Mesothelial cell of epicardium (in vitro differentiated cells): ENCODE data around the gene BMAL1. TPM values are rescaled to one million over a fixed set of nuclear protein-coding genes. Genes with fewer than 3 reads are reported as not detected.

Source experiments
- DNase-seq, 2 experiments: peaks; one replicate each; pipeline ENCODE4 v3.0.0; 2021; ENCODE audit warnings: low spot score in 2 of 2; ENCODE audit not compliant: unreplicated experiment in 2 of 2
- H3K27ac Mint-ChIP-seq: 2 replicates; pipeline ENCODE4 v1.8.0; 2021; ENCODE audit warnings: mixed read lengths
- H3K27me3 Mint-ChIP-seq: 2 replicates; pipeline ENCODE4 v1.8.0; 2021; ENCODE audit warnings: low read depth, mixed read lengths
- H3K36me3 Mint-ChIP-seq: 2 replicates; pipeline ENCODE4 v1.8.0; 2021; ENCODE audit warnings: mixed read lengths
- H3K4me1 Mint-ChIP-seq: 2 replicates; pipeline ENCODE4 v1.8.0; 2021; ENCODE audit warnings: mixed read lengths
- H3K4me3 Mint-ChIP-seq: 2 replicates; pipeline ENCODE4 v1.8.0; 2021; ENCODE audit warnings: mild to moderate bottlenecking, moderate library complexity, mixed read lengths
- H3K9me3 Mint-ChIP-seq: 2 replicates; pipeline ENCODE4 v1.8.0; 2021; ENCODE audit warnings: mixed read lengths
- total RNA-seq: library from RNA; stranded (reverse); gene quantifications from 3 replicates; pipeline ENCODE4 v1.2.1, GENCODE V29; 2021
- TF ChIP-seq, protein P1 (sequence below): fragments of 200-600 bp; sonication (generic); IDR thresholded peaks from one replicate; pipeline ENCODE4 v1.5.0; 2021; ENCODE audit warnings: antibody characterized with exemption; ENCODE audit not compliant: unreplicated experiment

BMAL1 gene
- total RNA-seq, 1 donor from 2014 or later, result 6.7 TPM

- no peaks in the 10 kb centered on the region for H3K36me3 Mint-ChIP-seq
- no peak overlapping the region for H3K4me3 Mint-ChIP-seq
- H3K27me3 Mint-ChIP-seq, result peaks cover 33% of the 10 kb centered on the region
- H3K9me3 Mint-ChIP-seq, result no peaks in the 10 kb centered on the region
- H3K4me1 Mint-ChIP-seq, result no peaks in the 10 kb centered on the region
- TF ChIP-seq, protein P1, sequence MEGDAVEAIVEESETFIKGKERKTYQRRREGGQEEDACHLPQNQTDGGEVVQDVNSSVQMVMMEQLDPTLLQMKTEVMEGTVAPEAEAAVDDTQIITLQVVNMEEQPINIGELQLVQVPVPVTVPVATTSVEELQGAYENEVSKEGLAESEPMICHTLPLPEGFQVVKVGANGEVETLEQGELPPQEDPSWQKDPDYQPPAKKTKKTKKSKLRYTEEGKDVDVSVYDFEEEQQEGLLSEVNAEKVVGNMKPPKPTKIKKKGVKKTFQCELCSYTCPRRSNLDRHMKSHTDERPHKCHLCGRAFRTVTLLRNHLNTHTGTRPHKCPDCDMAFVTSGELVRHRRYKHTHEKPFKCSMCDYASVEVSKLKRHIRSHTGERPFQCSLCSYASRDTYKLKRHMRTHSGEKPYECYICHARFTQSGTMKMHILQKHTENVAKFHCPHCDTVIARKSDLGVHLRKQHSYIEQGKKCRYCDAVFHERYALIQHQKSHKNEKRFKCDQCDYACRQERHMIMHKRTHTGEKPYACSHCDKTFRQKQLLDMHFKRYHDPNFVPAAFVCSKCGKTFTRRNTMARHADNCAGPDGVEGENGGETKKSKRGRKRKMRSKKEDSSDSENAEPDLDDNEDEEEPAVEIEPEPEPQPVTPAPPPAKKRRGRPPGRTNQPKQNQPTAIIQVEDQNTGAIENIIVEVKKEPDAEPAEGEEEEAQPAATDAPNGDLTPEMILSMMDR, result no peak
- no peak for DNase-seq
- no peak overlapping the region for H3K27ac Mint-ChIP-seq
Observed at GRCh38 chr11:13247606-13248296, 29.8 kb upstream of the BMAL1 start.

DNA sequence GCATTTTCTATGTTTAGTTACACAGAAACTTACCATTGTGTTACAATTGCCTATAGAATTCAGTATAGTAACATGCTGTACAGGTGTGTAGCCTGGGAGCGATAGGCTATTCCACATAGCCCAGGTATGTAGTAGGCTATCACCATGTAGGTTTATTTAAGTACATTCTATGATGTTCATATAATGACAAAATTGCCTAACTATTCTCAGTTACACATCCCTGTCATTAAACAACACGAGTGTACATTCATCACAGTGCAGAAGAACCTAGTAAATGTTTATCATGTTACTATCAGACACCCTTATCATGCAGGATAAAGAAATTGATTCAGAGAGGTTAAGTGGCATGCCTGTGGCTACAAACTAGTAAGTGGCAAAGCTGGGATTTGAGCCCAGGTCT lies 28.4 kb upstream of the BMAL1 start:
- Mint-ChIP-seq H3K9me3 (no peaks in the 10 kb centered on the region), H3K36me3 (no peaks in the 10 kb centered on the region), H3K4me3 (no peak overlapping the region), H3K4me1 (no peaks in the 10 kb centered on the region), H3K27me3 (peaks cover 25% of the 10 kb centered on the region), H3K27ac (no peak overlapping the region)
- no peak for DNase-seq
- TF ChIP-seq, protein P1, result no peak

GRCh38 chr11:13249992-13250391 lies 27.6 kb upstream of the BMAL1 start:
- Mint-ChIP-seq H3K27me3 (peaks cover 20% of the 10 kb centered on the region), H3K4me3 (no peak overlapping the region), H3K27ac (no peak overlapping the region), H3K9me3 (no peaks in the 10 kb centered on the region), H3K36me3 (no peaks in the 10 kb centered on the region), H3K4me1 (no peaks in the 10 kb centered on the region)
- no peak for DNase-seq
- TF ChIP-seq, protein P1, result no peak

DNA sequence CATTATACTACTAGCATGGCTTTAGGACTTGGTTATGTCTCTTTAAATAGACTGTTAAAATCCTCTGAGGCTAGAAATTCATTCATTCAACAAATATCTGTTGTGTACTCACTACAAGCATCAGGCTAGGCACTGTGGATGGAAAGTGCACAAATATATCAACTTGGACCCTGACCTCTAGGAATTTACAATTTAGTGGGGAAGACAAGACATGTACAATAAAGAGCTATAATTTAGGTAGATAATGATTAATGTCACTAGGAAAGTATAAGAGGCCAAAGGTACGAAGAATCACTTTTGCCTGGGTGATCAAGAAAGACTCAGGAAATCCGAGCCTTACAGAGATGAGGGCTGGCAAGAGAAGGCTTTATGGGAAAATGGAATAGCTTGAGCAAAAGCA lies 25.6 kb upstream of the BMAL1 start:
- DNase-seq, result no peak
- TF ChIP-seq, protein P1, result no peak
- peaks cover 6% of the 10 kb centered on the region for H3K27me3 Mint-ChIP-seq
- no peaks in the 10 kb centered on the region for H3K4me1 Mint-ChIP-seq
- H3K36me3 Mint-ChIP-seq, result no peaks in the 10 kb centered on the region
- no peak overlapping the region for H3K27ac Mint-ChIP-seq
- no peak overlapping the region for H3K4me3 Mint-ChIP-seq
- H3K9me3 Mint-ChIP-seq, result no peaks in the 10 kb centered on the region

DNA sequence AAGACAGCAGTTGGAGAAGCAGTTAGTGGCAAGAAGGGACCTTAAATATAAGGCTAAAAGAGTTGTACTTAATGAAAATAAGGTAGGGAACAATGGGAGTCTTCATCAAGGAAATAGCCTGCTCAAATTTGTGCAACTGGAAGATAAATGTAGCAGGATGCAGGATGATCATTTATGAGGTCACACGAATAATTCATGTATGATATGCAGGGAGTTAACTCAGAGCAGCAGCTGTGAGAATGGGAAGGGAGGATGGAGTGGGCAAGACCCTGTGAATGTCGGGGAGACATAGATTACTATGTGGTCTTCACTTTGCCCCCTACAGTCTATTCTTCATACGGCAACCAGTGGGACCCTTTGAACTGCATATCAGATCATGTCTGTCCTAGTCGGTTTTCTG lies 25.2 kb upstream of the BMAL1 start:
- no peaks in the 10 kb centered on the region for H3K4me1 Mint-ChIP-seq
- no peaks in the 10 kb centered on the region for H3K9me3 Mint-ChIP-seq
- no peak for DNase-seq
- TF ChIP-seq, protein P1, result no peak
- H3K36me3 Mint-ChIP-seq, result no peaks in the 10 kb centered on the region
- H3K27me3 Mint-ChIP-seq, result peaks cover 1% of the 10 kb centered on the region
- no peak overlapping the region for H3K27ac Mint-ChIP-seq
- no peak overlapping the region for H3K4me3 Mint-ChIP-seq
